Breast epithelium (tissue), 3 donors: Measurements from ENCODE around the gene MYOD1.

ENCODE experiments used
- CTCF ChIP-seq, 3 donors: fragments of 450-650 bp; IDR thresholded peaks; one replicate each; pipeline ENCODE4 v1.5.1; 2016 to 2017; ENCODE audit warnings: antibody characterized with exemption in 3 of 3, mild to moderate bottlenecking in 3 of 3, moderate library complexity in 3 of 3
- POLR2A ChIP-seq: fragments of 450-650 bp; IDR thresholded peaks from one replicate; pipeline ENCODE4 v1.6.1; 2016; ENCODE audit warnings: antibody characterized with exemption, mild to moderate bottlenecking, moderate library complexity
- POLR2AphosphoS5 ChIP-seq, 3 donors: sonication (generic); formaldehyde crosslinking; IDR thresholded peaks; one replicate each; pipeline ENCODE4 v1.6.1; 2017; ENCODE audit warnings: antibody characterized with exemption in 3 of 3

- TF ChIP-seq CTCF (IDR thresholded peaks at IDR 0.05) (no peak), POLR2AphosphoS5 (IDR thresholded peaks at IDR 0.05) (no peak), POLR2A (no peak)
Measured at GRCh38 chr11:17743808-17744119, 24.4 kb downstream of the MYOD1 start.
